Transverse colon (tissue), 4 donors: ENCODE data around the gene CEBPB. TPM values are rescaled to one million over a fixed set of nuclear protein-coding genes. Genes with fewer than 3 reads are reported as not detected.
"Not testable (repeated sequence)": the region's sequence is repeated elsewhere in the genome, so short reads cannot be mapped to it uniquely, and the experiment has no call there.

ENCODE experiments used
- DNase-seq: peaks from one replicate; pipeline ENCODE4 v3.0.0-alpha.2; 2019
- H3K27ac ChIP-seq, 4 donors: fragments of 200-600 bp; sonication (generic); 2 replicates each; pipeline ENCODE4 v1.5.1; 2016 to 2018; ENCODE audit warnings: inconsistent platforms in 4 of 4
- H3K27me3 ChIP-seq: fragments of 200-600 bp; sonication (generic); 2 replicates; pipeline ENCODE4 v1.5.1; 2017; ENCODE audit warnings: inconsistent platforms
- H3K36me3 ChIP-seq, 4 donors: fragments of 200-600 bp; sonication (generic); 2 replicates each; pipeline ENCODE4 v1.5.1; 2017 to 2019; ENCODE audit warnings: inconsistent platforms in 4 of 4
- H3K4me1 ChIP-seq, 4 donors: fragments of 200-600 bp; sonication (generic); 2 replicates each; pipeline ENCODE4 v1.5.1; 2017 to 2020; ENCODE audit warnings: inconsistent platforms in 4 of 4
- H3K4me3 ChIP-seq, 4 donors: fragments of 200-600 bp; sonication (generic); 1 replicate in 1 of 4; 2 replicates in 3 of 4; pipeline versions ENCODE4 v1.5.1 to v1.6.1; 2017 to 2019; ENCODE audit warnings: inconsistent platforms in 4 of 4
- H3K9me3 ChIP-seq, 2 donors: fragments of 200-600 bp; sonication (generic); 2 replicates each; pipeline ENCODE4 v1.5.1; 2017 to 2019; ENCODE audit warnings: inconsistent platforms in 2 of 2
- EP300 ChIP-seq: sonication (generic); formaldehyde crosslinking; IDR thresholded peaks from one replicate; pipeline ENCODE4 v1.6.1; 2017; ENCODE audit warnings: antibody characterized with exemption, low read depth
- POLR2A ChIP-seq: fragments of 450-650 bp; IDR thresholded peaks from one replicate; pipeline ENCODE4 v1.6.1; 2016; ENCODE audit warnings: antibody characterized with exemption, mild to moderate bottlenecking, moderate library complexity
- POLR2AphosphoS5 ChIP-seq, 3 donors: sonication (generic); formaldehyde crosslinking; IDR thresholded peaks; one replicate each; pipeline ENCODE4 v1.6.1; 2016; ENCODE audit warnings: antibody characterized with exemption in 3 of 3
- WGBS, 2 donors: methylation state at CpG; one replicate each; pipeline ENCODE4 v1.1.5; 2018; ENCODE audit warnings: low coverage in 1 of 2; 5-methylcytosine and 5-hydroxymethylcytosine counted together
- in situ Hi-C, 4 donors: fragments of 200-750 bp; cut with MboI; loops; one replicate each; pipeline versions ENCODE4 v1.15.0 to v1.15.1; 2017; ENCODE audit warnings: low sequenced_read_pairs in 3 of 4, low pct_ligation_motif_present in 1 of 4, low pct_unique_long_range_greater_than_20kb in 1 of 4
- intact Hi-C: fragments of 100-400 bp; cut with DNase I; formaldehyde crosslinking; loops from one replicate; pipeline ENCODE4 v1.15.1; 2023; ENCODE audit warnings: low total_unique reads
- total RNA-seq, 4 donors: library from RNA; depleted of rRNA; stranded (reverse); fragments of >200 nt; gene quantifications; one replicate each; pipeline ENCODE4 v1.1.0, GENCODE V29; 2016
- TF ChIP-seq, protein P1 (sequence below), 5 experiments: fragments of 200-600 bp in 3 of 5; fragments of 450-650 bp in 2 of 5; sonication (generic) in 3 of 5; IDR thresholded peaks; 1 replicate in 2 of 5; 2 replicates in 3 of 5; pipeline ENCODE4 v1.5.1; 2016 to 2017; ENCODE audit warnings: antibody characterized with exemption in 5 of 5, inconsistent platforms in 3 of 5, mild to moderate bottlenecking in 2 of 5, moderate library complexity in 1 of 5

Gene CEBPB
- total RNA-seq, 4 donors from 2014 or later: 26.1 to 78.9 (median 57.1) TPM

DNA sequence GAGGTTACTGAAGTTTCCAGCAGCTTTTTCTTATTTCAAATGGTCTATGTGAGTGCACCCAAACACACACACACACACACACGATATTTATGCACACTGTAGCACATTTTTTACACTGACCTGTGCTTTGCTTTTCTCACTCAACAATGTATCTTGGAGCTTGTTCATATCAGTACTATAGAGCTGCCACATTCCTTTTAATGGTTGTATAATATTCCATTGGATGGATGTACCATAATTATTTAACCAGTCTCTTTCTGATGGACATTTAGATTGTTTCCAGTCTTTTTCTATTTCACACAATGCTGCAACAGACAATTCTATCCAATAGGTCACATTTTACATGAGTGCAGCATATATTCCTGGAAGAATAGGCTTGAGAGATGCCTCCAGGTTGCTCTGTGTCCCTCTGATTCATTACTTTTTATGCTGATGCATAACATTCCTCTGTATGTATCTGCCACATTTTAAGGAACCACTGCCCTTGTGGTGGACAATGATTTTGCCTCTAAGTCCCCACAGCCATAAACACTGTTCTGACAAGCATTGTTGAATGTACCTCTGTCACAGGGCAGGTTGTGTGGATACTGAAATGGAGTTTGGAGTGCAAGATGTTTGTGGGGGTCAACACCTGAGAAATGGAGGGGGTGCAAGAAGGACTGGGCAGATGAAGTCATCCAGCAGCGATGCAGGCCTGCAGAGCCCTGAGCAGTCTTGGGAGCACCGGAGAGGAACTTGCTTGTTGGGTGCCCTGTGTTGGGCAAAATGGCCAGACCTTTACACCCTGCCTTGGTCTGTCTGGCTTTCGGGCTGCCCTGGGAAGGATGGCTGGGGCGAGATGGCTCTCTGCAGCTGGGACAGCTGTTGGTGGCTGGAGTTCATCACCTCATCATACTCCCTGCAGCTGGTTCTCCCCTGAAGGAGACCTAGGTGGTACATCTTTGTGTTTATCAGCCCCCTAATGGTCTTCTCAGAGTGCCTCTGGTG lies 13.6 kb downstream of the CEBPB start:
- Histone ChIP-seq H3K27me3 (no peaks in the 10 kb centered on the region), H3K4me1 (no peaks in the 10 kb centered on the region), H3K36me3 (no peaks in the 10 kb centered on the region), H3K4me3 (no peak overlapping the region), H3K27ac (no peak overlapping the region), H3K9me3 (no peaks in the 10 kb centered on the region)
- intact Hi-C loops (no loop called here), in situ Hi-C loops (loop anchor here in 1 of 4 donors (25.0 kb wide), 1 partner anchor 133 kb away; no protein-coding TSS in a partner anchor)
- WGBS, 2 donors: 90 to 93% methylated on average over 4 to 5 of the region's 5 CpGs
- no peak for DNase-seq
- TF ChIP-seq, protein P1, sequence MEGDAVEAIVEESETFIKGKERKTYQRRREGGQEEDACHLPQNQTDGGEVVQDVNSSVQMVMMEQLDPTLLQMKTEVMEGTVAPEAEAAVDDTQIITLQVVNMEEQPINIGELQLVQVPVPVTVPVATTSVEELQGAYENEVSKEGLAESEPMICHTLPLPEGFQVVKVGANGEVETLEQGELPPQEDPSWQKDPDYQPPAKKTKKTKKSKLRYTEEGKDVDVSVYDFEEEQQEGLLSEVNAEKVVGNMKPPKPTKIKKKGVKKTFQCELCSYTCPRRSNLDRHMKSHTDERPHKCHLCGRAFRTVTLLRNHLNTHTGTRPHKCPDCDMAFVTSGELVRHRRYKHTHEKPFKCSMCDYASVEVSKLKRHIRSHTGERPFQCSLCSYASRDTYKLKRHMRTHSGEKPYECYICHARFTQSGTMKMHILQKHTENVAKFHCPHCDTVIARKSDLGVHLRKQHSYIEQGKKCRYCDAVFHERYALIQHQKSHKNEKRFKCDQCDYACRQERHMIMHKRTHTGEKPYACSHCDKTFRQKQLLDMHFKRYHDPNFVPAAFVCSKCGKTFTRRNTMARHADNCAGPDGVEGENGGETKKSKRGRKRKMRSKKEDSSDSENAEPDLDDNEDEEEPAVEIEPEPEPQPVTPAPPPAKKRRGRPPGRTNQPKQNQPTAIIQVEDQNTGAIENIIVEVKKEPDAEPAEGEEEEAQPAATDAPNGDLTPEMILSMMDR (IDR thresholded peaks at IDR 0.05): no peak
- no peak for TF ChIP-seq POLR2A
- TF ChIP-seq POLR2AphosphoS5 (IDR thresholded peaks at IDR 0.05): no peak
- TF ChIP-seq EP300: no peak

DNA sequence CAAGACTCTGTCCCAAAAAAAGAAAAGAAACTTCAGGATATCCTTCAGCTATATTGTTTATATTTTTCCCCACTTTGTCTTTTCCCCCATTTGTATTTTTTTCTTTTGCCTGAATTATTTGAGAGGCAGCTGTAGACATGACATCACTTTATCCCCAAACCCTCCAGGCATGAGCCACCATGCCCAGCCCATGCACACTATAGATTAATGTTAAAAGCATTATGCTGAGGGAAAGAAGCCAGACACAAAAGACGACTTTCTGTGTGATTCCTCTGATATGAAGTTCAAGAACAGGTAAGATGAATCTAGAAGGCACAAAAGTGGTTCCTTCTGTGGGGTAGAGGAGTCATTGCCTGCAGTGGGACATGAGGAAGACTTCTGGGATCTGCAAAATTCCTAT lies 16.4 kb downstream of the CEBPB start:
- TF ChIP-seq, protein P1 (IDR thresholded peaks at IDR 0.05): no peak
- no peak for TF ChIP-seq POLR2AphosphoS5 (IDR thresholded peaks at IDR 0.05)
- no peak for TF ChIP-seq POLR2A
- TF ChIP-seq EP300: no peak
- Histone ChIP-seq H3K27me3 (no peaks in the 10 kb centered on the region), H3K4me1 (no peaks in the 10 kb centered on the region), H3K9me3 (no peaks in the 10 kb centered on the region), H3K27ac (no peak overlapping the region), H3K4me3 (no peak overlapping the region), H3K36me3 (no peaks in the 10 kb centered on the region)
- no peak for DNase-seq
- 71 to 80% methylated on average over 1 of the region's 1 CpG for whole genome bisulfite sequencing, 2 donors
- intact Hi-C loops (no loop called here), in situ Hi-C loops (loop anchor here in 1 of 4 donors (25.0 kb wide), 1 partner anchor 130 kb away; no protein-coding TSS in a partner anchor)

DNA sequence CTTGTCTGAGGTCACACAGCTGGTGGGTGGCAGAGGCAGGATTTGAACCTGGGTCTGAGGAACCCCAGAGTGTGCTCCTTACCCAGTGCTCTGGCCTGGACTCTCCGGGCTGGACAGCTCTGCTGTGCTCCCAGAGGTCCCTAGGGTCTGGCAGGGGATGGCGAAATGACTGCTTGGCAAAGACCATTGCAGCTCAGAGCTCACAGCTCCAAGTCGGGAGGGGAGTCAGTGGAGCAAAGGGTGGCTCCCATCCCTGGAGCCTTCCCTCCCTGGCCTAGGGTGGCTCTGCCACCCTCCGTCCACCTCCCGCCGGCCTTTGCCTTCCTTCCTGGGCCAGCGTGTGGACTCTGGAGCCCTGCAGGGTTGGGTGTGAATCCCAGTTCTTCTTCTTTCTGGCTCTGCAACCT lies 17.5 kb downstream of the CEBPB start:
- Histone ChIP-seq H3K9me3 (no peaks in the 10 kb centered on the region), H3K36me3 (no peaks in the 10 kb centered on the region), H3K4me3 (no peak overlapping the region), H3K27ac (no peak overlapping the region), H3K27me3 (no peaks in the 10 kb centered on the region), H3K4me1 (no peaks in the 10 kb centered on the region)
- DNase-seq: no peak
- no peak for TF ChIP-seq EP300
- TF ChIP-seq, protein P1 (IDR thresholded peaks at IDR 0.05): no peak
- no peak for TF ChIP-seq POLR2AphosphoS5 (IDR thresholded peaks at IDR 0.05)
- in situ Hi-C loops: loop anchor here in 1 of 4 donors (25.0 kb wide), 1 partner anchor 129 kb away; no protein-coding TSS in a partner anchor
- WGBS, 2 donors: 89% methylated on average over 7 of the region's 7 CpGs; no CpG with 5 or more reads in 1 of the 2 donors
- intact Hi-C loops: no loop called here

DNA sequence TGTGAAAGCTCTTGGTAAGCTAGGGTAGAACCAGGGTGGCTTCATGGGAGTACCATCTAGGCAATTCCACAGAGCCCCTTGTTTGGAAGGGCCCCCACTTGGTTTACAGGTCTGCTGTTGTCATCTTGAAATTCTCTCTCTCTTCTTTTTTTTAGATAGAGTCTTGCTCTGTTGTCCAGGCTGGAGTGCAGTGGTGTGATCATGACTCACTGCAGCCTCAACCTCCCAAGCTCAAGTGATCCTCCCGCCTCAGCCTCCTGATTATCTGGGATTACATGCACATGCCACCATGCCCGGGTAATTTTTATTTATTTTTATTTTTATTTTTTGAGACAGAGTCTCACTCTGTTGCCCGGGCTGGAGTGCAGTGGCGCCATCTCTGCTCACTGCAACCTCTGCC lies 18.2 kb downstream of the CEBPB start:
- H3K9me3 ChIP-seq, H3K4me3 ChIP-seq, H3K27ac ChIP-seq, intact Hi-C loops, H3K4me1 ChIP-seq, H3K36me3 ChIP-seq, DNase-seq, H3K27me3 ChIP-seq: not testable (repeated sequence)
- in situ Hi-C loops: loop anchor here in 1 of 4 donors (25.0 kb wide), 1 partner anchor 128 kb away; no protein-coding TSS in a partner anchor
- 86 to 92% methylated on average over 4 of the region's 4 CpGs for WGBS, 2 donors
